Mammary epithelial cell (primary cell): Measurements from ENCODE around the gene KCNQ2.
A peak's percentile ranks its signal among the peaks of the same experiment; 100 is the strongest.

Experiments used
- EZH2 ChIP-seq: IDR thresholded peaks from 2 replicates; pipeline ENCODE4 v1.6.1; 2012; ENCODE audit warnings: low read length, inconsistent platforms, borderline replicate concordance
- TF ChIP-seq, protein P1 (sequence below), 2 donors: IDR thresholded peaks in 1 of 2; conservative IDR thresholded peaks in 1 of 2; 2 replicates each; pipeline ENCODE4 v1.5.1; 2011 to 2012; ENCODE audit warnings: inconsistent platforms in 2 of 2, low read length in 2 of 2, mild to moderate bottlenecking in 2 of 2, control low read depth in 1 of 2, low read depth in 1 of 2; ENCODE audit not compliant: insufficient read depth in 1 of 2; ENCODE audit errors: extremely low read depth in 1 of 2

- TF ChIP-seq, protein P1, sequence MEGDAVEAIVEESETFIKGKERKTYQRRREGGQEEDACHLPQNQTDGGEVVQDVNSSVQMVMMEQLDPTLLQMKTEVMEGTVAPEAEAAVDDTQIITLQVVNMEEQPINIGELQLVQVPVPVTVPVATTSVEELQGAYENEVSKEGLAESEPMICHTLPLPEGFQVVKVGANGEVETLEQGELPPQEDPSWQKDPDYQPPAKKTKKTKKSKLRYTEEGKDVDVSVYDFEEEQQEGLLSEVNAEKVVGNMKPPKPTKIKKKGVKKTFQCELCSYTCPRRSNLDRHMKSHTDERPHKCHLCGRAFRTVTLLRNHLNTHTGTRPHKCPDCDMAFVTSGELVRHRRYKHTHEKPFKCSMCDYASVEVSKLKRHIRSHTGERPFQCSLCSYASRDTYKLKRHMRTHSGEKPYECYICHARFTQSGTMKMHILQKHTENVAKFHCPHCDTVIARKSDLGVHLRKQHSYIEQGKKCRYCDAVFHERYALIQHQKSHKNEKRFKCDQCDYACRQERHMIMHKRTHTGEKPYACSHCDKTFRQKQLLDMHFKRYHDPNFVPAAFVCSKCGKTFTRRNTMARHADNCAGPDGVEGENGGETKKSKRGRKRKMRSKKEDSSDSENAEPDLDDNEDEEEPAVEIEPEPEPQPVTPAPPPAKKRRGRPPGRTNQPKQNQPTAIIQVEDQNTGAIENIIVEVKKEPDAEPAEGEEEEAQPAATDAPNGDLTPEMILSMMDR (conservative IDR thresholded peaks at IDR 0.05 in 1 of 2, IDR thresholded peaks at IDR 0.05 in 1 of 2; ENCODE audit: extremely low read depth in 1 of 2, insufficient read depth in 1 of 2, low read depth in 1 of 2, low read length in 2 of 2) = peak; percentile 52 to 67
- no peak for TF ChIP-seq EZH2
Observed at GRCh38 chr20:63434599-63435378, 37.7 kb downstream of the KCNQ2 start.
